GM12891 (cell line): ENCODE data around the gene ZDHHC8.

Source experiments
- DNase-seq: peaks from one replicate; pipeline ENCODE4 v3.0.0; 2011; ENCODE audit warnings: low spot score; ENCODE audit not compliant: insufficient read length
- FAIRE-seq: peaks from 2 replicates; lab custom pipeline; 2011; peaks lifted over from hg19 to GRCh38; lab: Jason Lieb, UNC
- PAX5 ChIP-seq: IDR thresholded peaks from 2 replicates; pipeline ENCODE4 v1.6.1; 2011; ENCODE audit warnings: low read length, moderate library complexity, mild to moderate bottlenecking; ENCODE audit not compliant: insufficient read depth, severe bottlenecking
- POLR2A ChIP-seq: IDR thresholded peaks from 2 replicates; pipeline ENCODE4 v1.6.1; 2011; ENCODE audit warnings: low read depth, low read length, control low read depth
- POLR2AphosphoS5 ChIP-seq: IDR thresholded peaks from 2 replicates; pipeline ENCODE4 v1.6.1; 2011; ENCODE audit warnings: low read depth, low read length, control low read depth
- POU2F2 ChIP-seq: IDR thresholded peaks from 2 replicates; pipeline ENCODE4 v1.6.1; 2011; ENCODE audit warnings: low read depth, mild to moderate bottlenecking, control low read depth, low read length, moderate library complexity
- SPI1 ChIP-seq: IDR thresholded peaks from 2 replicates; pipeline ENCODE4 v1.6.1; 2011; ENCODE audit warnings: low read depth, low read length, control low read depth
- TAF1 ChIP-seq: IDR thresholded peaks from 2 replicates; pipeline ENCODE4 v1.6.1; 2011; ENCODE audit warnings: low read depth, low read length, control low read depth

ZDHHC8 gene

GRCh38 chr22:20136603-20136873 is 4.9 kb downstream of the ZDHHC8 start:
- FAIRE-seq (no peak), DNase-seq (no peak)
- TF ChIP-seq SPI1 (no peak), POLR2A (no peak), PAX5 (no peak), POU2F2 (no peak), TAF1 (no peak), POLR2AphosphoS5 (no peak)

GRCh38 chr22:20137113-20137512 is 5.5 kb downstream of the ZDHHC8 start:
- TF ChIP-seq TAF1 (no peak), POU2F2 (no peak), PAX5 (no peak), SPI1 (no peak), POLR2AphosphoS5 (no peak)
- FAIRE-seq (no peak), DNase-seq (no peak)

GRCh38 chr22:20137671-20138416 is 6.2 kb downstream of the ZDHHC8 start:
- TF ChIP-seq POU2F2 (no peak), TAF1 (no peak), PAX5 (no peak), POLR2A (no peak), POLR2AphosphoS5 (no peak), SPI1 (no peak)
- DNase-seq (no peak), FAIRE-seq (peak; percentile 5)

- no peak for TF ChIP-seq POLR2A
- TF ChIP-seq TAF1: no peak
- TF ChIP-seq PAX5: no peak
- no peak for TF ChIP-seq SPI1
- no peak for TF ChIP-seq POLR2AphosphoS5
- no peak for TF ChIP-seq POU2F2
- FAIRE-seq (no peak), DNase-seq (no peak)
Observed at GRCh38 chr22:20138417-20138738, 6.8 kb downstream of the ZDHHC8 start.

GRCh38 chr22:20138868-20139267 is 7.3 kb downstream of the ZDHHC8 start:
- TF ChIP-seq PAX5 (no peak), POLR2A (no peak), POLR2AphosphoS5 (no peak), SPI1 (no peak), TAF1 (no peak), POU2F2 (no peak)
- FAIRE-seq (no peak), DNase-seq (no peak)

- FAIRE-seq: no peak
Observed at GRCh38 chr22:20139391-20140106, 7.9 kb downstream of the ZDHHC8 start.

GRCh38 chr22:20140107-20140445 is 8.5 kb downstream of the ZDHHC8 start:
- DNase-seq (no peak), FAIRE-seq (no peak)
- TF ChIP-seq POU2F2: no peak
- no peak for TF ChIP-seq POLR2AphosphoS5
- no peak for TF ChIP-seq TAF1
- TF ChIP-seq SPI1: no peak
- no peak for TF ChIP-seq PAX5
- TF ChIP-seq POLR2A: no peak

More at GRCh38 chr22:20139391-20140106, 7.9 kb downstream of the ZDHHC8 start:
- TF ChIP-seq SPI1 (no peak), PAX5 (no peak), POU2F2 (no peak), TAF1 (no peak), POLR2A (no peak), POLR2AphosphoS5 (no peak)
- DNase-seq: no peak

GRCh38 chr22:20140521-20140964 is 8.9 kb downstream of the ZDHHC8 start:
- FAIRE-seq (no peak), DNase-seq (no peak)
- no peak for TF ChIP-seq PAX5
- TF ChIP-seq POLR2A: no peak
- TF ChIP-seq TAF1: no peak
- TF ChIP-seq POU2F2: no peak
- TF ChIP-seq SPI1: no peak
- TF ChIP-seq POLR2AphosphoS5: no peak

- TF ChIP-seq POLR2A: no peak
- TF ChIP-seq POLR2AphosphoS5: no peak
- no peak for TF ChIP-seq POU2F2
- no peak for DNase-seq
- no peak for FAIRE-seq
Observed at GRCh38 chr22:20141186-20142077, 9.8 kb downstream of the ZDHHC8 start.
